Activated CD4-positive, alpha-beta T cell treated with anti-CD3 and anti-CD28 coated beads, Interleukin-2, Interleukin-4, amounts not matched to agents 100 ng/mL and 50 ng/mL, durations not matched to agents 16 hours and 8 hours (primary cell): ENCODE data around the gene HIF3A.
A peak's percentile ranks its signal among the peaks of the same experiment; 100 is the strongest.
"Not testable (repeated sequence)": the region's sequence is repeated elsewhere in the genome, so short reads cannot be mapped to it uniquely, and the experiment has no call there.

Source experiments
- DNase-seq: peaks from one replicate; pipeline ENCODE4 v3.0.0-alpha.2; 2020; ENCODE audit warnings: low spot score

HIF3A gene

DNA sequence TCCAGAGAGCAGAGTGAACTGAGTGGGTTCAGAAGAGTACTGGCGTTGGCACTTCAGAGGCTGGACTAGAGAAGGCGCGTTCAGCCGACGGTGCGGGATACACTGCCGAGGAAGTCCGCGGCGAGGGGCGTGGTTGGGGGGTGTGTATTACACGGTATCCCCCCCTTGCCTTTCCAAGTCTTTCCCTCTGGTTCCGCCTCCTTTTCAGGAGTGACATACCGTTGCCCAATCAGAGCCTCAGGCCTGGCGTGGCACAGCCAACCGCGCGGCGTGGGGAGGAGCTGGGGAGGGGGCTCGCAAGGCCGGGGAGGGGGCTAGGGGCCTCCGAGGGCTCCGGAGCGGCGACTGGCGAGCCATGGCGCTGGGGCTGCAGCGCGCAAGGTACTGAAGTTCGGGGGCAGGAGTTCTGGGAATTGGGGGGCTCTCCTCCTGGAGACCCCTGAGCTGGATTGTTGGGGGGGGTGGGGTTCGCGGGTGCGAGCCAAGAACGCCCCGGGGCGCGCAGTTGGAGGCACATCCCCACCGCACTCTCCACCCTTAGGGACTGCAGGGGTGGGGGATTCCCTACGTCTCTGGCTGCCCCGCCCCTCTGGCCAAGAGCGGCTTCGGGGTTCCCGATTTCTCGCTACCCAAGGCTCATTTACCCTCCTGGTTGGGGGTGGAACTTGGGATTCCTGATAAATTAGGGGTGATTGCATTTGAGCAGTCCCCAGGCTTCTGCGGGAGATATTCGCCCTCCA lies at the start of gene HIF3A:
Gene HIF3A (plus strand): TSS at position 321 of the 740 bp plus-strand sequence. CDS start 35 bp downstream, at position 356.
- no peak for DNase-seq

DNA sequence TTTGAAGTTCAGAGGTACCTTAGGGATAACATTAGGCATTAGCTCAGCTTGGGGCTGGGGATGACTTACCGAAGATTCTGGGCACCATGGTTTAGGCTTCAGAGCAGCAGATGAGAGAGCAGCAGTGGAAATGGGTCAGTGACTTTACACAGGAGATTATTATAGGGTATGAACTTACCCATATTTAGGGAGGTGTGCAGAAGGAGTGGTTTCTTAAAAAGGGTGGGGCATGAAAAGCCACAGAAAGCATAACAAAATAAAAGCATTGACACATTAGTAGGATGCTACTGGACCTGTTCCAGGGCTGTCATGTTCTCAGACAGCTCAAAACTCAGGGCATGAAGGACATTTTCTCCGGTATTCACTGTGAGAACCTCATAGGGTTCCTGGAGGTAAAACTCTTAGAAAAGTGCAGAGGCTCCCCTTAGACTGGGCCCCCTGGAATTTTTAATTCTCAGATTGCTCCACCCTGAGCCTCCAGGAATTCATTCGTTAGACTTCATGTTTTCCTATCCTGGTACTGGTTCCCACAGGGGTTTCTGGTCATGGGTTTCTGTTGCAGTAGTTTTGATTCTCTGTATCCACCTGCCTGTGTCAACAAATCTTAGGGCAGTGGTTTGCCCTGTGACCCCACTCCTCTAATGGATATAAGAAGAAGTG lies 46.6 kb upstream of the HIF3A start:
- DNase-seq: no peak

DNA sequence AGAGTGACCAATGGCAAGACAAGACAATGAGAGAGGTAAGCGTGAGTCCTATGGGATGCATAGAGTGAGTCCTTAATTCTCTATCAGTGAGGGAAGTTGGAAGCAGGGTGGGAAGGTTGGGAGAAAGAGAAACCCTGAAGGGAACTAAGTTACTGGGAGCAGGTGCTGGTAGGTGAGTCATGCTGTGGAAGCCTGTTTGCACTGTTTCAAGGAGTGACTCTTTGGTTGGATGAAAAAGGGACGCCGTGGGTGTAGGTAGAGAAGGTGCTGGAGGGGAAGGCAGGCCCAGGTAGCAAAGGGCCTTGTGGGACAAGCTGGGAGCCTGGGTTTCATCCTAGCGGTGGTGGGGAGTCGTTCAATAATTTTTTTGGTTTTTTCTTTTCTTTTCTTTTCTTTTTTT lies 45.4 kb upstream of the HIF3A start:
- DNase-seq: no peak

DNA sequence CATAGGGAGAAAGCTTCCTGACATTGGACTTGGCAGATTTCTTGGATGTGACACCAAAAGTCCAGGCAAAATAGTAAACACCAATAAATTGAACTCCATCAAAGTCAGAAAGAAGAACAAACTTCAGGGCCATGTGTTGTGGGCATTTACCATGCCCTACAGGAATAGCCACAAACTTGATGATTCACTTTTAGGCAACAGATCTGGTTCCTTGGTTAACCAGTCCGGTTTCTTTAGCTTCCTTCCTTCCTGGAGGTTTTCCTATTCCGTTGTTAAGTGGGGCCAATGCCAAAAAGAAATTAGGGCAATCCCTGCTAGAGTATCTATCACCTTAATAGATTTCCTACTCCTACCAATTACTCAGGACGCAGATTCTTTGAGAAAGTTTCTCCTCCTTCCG lies 42.1 kb upstream of the HIF3A start:
- DNase-seq: no peak

DNA sequence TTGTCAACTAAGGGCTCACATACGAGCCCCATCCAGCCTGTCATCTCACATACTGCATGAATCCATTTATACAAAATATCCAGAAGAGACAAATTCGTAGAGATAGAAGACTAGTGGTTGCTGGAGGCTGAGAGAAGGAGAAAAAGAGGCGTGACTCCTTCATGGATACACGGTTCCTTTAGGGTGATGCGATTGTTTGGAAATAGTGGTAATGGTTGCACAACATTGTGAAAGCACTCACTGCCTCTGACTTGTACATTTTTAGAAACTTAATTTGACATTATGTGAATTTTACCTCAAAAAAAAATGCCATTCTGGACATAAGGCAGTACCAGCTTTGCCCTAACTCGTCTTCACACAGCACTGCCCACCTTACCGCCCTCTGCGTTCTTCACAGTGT lies 40.0 kb upstream of the HIF3A start:
- DNase-seq: no peak

DNA sequence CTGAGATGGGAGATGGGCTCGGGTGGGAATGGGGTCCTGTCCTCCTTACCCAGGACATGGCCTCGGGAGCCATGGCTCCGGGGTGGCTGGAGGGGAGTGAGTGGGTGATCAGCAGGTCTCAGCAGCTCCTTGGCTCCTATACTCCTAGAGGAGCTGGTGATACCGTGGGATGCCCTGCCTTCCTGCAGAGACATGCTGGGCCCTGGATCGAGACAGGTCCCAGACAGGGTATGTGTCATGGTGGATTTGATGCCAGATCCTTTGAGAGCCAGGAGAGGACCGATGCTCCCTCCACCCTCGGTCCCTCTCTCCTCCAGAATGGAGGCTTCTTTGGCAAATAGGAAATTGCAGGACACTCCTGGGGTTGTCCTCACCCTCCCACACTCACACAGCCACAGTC lies 35.3 kb upstream of the HIF3A start:
- not testable (repeated sequence) for DNase-seq

DNA sequence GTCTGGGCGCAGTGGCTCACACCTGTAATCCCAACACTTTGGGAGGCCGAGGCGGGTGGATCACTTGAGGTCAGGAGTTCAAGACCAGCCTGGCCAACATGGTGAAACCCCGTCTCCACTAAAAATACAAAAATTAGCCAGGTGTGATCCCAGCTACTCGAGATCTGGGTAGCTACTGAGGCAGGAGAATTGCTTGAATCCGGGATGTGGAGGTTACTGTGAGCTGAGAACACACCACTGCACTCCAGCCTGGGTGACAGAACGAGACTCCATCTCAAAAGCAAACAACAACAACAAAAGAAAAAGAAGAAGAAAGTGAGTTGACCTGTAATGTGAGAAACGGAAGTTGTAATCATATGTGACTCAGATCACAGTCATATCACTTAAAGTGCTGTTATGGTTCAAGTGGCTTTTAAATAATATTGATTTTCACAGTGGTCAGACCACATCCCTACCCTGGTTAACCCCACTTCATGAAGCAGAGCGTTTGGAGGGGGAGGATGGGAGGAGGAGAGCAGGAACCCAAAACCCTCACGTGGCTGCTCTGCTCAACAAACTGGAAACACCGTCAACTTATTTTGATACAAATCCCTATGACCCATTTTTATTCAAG lies 34.1 kb upstream of the HIF3A start:
- DNase-seq: peak; percentile 85

DNA sequence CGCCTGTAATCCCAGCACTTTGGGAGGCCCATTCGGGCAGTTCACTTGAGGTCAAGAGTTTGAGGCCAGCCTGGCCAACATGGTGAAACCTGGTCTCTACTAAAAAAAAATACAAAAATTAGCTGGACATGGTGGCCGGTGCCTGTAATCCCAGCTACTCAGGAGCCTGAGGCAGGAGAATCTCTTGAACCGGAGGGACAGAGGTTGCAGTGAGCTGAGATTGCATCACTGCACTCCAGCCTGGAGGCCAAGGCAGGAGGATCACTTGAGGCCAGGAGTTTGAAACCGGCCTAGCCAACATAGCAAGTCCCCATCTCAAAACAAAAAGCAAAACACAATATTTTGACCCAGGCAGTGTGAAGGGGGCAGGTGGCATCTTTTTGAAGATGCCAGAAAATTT lies 32.0 kb upstream of the HIF3A start:
- DNase-seq: not testable (repeated sequence)

DNA sequence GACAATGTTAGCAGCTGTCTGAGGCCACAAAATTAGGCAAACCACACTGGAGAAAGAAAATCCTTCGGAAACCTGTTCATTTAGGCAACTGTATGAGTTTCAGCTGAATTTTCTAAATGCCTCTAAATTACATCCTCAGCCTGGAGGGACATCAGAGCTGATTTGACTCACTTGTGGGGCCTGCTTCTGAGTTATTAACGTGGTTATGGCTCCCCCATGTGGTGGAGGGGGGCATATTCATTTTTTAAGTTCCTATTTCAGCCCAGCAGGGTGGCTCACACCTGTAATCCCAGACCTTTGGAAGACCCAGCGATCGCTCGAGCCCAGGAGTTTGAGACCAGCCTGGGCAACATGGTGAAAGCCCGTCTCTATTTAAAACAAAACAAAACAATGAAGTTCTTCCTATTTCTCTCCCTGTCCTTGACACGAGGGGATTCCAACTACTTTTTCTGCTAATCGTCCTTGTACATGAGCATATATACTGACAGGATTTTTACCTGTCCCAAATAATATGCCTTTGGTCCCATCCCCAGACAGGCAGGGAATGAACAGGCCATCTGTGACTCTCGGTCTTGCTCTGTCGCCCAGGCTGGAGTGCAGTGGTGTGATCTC lies 31.5 kb upstream of the HIF3A start:
- DNase-seq: peak; percentile 81

DNA sequence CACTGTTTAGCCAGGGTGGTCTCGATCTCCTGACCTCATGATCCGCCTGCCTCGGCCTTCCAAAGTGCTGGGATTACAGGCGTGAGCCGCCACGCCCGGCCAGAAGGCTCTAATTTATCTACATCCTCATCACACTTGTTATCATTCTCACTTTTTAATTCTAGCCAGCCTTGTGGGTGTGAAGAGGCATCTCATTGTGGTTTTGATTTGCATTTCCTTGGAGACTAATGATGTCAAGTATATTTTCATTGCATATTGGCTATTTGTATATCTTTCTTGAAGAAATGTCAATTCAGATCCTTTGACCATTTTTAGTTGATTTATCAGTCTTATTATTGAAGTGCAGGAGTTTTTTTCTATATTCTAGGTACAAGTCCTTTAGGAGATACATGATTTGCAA lies 27.7 kb upstream of the HIF3A start:
- no peak for DNase-seq

DNA sequence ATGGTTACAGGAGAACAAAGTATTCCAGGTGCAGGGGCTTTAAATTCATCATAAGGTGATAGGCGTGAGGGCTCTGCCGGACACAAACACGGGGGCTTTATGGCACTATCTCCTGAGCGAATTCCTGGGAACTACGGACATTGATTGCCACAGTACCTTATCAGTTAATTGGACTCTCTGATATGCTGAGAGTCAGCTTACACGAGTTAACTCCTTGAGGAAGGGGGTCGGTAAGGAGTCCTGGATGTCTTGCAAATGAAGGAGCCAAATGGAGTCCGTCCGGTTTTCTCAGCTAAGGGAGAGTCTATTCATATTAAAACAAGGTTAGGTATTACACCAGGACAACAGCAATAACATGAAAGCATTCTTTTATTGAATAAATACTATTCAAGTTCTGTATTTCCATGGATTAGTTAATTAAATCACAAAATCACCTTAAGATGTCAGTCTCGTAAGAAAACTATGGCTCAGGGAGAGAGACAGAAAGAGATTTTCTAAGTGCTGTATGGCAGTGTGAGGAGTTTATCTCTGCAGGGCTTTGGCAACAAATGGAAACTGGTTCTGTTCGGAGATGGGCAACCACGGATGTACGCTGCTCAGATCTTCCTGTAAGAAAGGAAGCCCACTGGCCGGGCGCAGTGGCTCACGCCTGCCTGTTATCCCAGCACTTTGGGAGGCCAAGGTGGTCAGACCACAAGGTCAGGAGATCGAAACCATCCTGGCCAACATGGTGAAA lies 26.2 kb upstream of the HIF3A start:
- DNase-seq: no peak

DNA sequence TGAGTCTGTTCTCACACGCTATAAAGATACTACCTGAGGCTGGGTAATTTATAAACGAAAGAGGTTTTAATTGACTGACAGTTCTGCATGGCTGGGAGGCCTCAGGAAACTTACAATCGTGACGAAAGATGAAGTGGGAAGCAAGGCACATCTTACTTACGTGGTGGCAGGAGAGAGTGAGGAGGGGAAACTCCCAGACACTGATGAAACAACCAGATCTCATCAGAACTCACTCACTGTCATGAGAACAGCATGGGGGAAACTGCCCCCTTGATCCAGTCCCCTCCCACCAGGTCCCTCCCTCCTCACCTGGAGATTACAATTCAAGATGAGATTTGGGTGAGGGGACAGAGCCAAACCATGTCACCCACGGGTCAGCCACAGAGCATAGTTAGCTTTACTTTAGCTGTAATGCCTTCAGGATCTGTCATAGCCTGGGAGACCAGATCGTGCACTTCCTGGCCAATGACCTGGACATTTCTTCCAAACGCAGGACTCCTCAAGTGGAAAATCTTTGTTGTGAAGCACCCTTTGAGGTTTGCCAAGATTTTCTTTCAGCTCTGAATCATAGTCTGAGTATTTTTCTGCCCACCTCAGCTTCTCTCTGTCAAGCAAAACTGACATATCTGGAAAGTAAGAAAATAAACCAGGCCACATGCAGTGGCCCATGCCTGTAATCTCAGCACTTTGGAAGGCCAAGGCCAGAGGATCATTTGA lies 25.2 kb upstream of the HIF3A start:
- no peak for DNase-seq

DNA sequence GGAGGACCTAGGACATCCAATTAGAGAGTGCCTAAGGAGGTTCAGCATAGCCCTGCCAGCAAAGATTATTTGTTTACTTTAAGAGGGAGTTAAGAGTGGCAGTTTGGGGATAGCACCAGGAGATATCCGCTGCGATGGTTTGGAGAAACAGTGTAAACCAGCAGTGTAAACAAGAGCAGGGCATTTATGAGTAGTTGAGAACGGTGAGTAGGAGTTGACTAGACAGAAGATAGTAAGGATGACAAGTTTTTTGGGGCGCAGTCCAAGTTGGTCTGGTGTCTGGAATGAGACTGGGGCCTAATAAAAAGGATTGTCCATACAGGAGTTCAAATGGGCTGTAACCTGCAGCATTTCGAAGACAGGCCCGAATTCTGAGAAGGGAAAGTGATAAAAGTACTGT lies 22.9 kb upstream of the HIF3A start:
- DNase-seq: not testable (repeated sequence)

DNA sequence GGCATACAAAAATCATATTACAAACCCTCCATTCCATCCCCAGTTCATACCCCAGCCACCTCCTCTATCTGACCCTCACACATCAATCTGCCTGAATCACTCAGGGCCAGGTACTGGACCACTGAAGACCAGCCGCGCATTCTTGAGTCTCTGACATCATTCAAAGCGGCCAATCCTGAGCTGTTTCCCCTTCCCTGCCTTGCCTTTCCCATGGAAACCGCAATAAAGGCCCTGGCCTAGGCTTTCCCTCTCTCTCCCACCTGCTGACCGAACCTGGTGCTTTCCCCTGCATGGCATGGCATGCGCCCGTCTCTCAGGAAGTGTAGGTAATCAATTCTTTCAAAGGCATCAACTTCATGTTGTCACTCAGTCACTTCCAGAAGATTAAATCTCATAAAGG lies 17.7 kb upstream of the HIF3A start:
- no peak for DNase-seq

DNA sequence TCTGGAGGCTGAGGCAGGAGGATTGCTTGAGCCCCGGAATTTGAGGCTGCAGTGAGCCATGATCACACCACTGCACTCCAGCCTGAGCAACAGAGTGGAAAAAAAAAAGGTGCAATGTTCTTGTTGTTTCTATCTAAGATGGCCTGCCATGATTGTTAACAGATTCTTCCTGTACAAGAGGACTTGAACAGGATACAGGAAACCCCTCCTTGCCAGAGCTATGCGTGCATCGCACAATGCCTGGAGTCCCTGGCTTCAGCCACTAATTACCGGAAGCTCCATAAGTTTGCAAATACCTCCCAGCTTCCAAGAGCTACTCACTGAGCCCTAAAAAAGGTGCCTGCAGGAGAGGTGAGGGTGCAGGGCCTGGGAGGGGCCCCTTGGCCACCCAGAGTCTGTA lies 13.1 kb upstream of the HIF3A start:
- no peak for DNase-seq

DNA sequence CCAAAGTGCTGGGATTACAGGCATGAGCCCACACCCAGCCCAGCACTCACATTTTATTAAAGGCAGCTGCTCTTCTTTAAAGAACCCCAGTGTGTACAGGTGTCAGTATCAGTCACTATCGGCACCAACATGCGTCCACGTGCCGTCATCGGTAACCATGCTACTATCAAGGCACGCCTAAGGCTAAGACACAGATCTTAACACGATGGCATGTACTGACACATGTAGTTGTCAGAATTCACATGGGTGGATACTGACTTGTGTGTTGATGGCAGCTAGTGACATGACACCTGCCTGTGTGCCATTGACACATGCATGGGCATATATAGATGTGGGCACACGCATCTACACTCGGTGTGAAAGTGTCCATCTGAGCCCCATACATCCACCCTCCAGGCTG lies 12.2 kb upstream of the HIF3A start:
- no peak for DNase-seq

DNA sequence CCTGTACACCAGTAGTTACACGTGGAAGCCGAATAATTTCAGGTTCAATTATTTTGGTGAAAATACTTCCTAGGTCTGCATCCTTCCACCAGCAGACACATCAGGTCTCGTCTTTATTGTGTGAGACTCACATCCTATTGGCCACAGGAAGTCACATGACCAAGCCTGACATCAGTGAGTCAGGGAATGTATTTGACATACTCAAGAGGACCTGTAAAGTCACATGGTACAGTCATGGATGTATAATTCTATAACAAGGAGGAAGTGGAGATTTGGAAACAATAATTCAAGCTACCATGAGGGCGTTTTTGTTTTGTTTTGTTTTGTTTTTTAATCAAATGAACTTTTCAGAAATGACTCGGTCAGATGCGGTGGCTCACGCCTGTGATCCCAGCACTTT lies 9.3 kb upstream of the HIF3A start:
- no peak for DNase-seq

DNA sequence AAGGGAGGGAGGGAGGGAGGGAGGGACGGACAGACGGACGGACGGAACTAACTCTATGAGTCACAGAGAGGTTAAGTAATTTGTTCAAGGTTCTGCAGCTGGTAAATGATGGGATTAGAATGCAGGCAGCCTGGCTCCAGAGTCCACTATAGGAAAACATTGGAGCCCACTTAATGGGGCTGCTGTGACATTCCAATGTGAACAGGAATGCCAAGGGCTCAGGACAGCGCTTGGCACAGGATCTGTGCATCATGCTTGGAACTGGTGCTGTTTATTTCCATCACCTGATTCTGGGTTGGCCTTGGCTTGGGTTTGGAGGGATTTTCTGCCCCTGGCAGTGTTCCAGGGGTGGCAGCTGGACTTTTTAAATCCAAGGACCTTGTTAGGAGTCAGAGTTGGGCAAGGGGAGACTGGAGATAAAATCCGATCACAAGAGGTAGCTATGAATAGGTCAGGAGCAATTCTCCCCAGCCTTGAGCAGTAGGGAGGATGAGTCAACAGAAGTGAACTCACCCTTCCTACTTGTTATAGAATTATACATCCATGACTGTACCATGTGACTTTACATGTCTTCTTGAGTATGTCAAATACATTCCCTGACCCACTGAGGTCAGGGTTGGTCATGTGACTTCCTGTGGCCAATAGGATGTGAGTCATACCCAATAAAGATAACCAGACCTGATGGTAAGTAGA lies 7.8 kb upstream of the HIF3A start:
- DNase-seq: no peak

DNA sequence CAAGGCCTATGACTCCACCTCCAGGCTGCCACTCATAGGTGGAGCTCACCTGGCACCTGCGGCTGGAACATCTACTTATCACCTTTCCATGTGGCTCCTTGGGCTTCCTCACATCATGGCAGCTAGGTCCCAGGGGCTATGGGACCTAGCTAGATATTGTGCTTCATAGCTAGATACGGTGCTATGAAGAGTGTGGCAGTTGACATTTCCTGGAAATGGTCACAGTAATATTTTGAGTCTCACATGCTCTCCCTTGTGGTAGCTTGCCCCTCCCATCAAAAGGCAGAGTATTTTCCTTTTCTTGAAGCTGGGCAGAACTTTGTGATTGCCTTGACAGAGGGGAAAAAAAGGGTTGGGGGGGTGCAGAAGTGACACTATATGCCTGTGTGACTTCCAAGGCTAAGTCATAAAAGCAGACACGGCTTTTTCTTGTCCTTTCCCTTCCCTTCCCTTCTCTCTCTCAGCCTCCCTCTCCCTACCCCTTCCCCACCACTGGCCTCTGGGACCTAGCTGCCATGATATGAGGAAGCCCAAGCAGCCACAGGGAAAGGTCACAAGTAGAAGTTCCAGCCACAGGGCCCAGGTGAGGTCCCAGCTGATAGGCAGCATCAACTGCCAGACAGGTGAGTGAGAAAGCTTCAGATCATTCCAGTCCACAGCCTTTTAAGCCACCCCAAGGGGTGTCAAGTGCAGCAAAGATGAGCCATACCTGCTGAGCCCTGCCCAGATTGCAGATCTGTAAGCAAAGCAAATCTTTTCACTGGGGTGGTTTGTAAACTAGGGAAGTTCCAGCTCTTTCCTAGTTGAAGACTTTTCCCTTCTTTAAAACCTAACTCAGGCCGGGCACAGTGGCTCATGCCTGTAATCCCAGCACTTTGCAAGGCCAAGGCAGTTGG lies 6.9 kb upstream of the HIF3A start:
- no peak for DNase-seq

DNA sequence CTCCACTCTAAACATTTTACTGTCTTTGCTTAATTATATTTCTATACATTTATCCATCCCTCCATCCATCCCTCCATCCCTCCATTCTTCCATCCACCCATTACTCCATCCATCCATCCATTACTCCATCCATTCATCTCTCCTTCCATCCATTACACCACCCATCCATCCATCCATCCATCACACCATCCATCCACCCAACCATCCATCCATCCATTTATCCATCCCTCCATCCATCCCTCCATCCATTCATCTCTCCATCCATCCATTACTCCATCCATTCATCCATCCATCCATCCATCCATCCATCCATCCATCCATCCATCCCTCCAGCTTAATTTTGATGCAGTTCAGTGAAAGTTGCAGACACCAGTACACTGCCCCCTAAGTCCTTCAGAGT lies 5.0 kb upstream of the HIF3A start:
- no peak for DNase-seq
